Measurements from ENCODE around the gene HOXB1.
"Not testable (repeated sequence)": the region's sequence is repeated elsewhere in the genome, so short reads cannot be mapped to it uniquely, and the experiment has no call there.

HOXB1 gene

DNA sequence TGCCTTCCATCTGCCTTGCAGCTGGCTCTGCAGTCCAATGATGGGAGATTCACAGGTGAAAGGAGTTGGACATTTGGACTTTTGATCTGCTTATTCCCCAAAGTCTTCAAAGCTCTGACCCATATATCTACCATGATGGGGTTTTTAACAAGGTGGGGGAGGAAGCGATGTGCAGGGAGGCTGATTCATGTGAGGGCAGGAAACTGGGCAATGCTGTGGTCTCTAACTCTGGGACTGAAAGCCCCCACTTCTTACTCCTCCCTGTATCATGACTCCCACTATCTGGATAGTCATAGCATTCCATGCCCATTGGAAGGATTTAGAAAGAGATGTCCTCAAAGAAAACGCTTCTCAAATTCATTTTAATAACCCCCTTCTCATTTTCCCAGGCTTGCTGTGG is 16.3 kb downstream of the HOXB1 start:
- DNase-seq: no peak

DNA sequence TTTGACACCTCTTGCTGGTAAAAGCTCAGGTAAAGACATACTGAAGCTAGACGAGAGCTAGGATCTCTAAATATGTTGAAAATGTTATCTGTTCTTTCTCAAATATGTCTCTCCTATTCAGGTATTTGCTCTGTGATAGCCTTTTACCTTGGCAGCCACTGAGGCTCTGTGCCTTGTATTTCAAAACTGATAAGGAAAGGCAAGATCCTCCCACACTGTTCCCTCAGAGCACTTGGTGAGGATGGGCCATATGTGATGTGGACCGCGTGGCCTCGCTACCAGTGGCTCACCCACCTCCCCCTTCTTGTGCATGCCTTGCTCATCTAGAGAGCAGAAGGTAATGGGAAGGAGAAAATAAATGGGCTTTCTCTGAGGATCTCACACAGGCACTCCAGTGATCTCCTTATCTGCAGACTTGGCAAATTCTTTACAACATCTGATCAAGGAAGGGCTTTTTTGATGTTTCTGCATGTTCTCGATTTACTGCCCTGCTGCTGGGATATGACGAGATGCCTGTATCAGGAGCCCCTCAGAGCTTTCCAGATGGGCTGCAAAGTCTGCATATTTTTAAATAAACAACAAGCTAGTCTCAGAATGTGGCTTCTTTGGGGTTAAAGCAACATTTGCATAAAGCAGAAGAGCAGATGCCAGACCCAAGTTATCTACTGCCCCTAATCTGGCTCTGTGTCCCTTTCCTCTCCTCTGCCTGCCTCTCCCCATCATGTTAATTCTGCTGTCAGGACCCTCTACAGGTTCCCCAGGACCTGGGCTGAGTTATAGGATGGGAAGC is 16.9 kb downstream of the HOXB1 start:
- DNase-seq: no peak

DNA sequence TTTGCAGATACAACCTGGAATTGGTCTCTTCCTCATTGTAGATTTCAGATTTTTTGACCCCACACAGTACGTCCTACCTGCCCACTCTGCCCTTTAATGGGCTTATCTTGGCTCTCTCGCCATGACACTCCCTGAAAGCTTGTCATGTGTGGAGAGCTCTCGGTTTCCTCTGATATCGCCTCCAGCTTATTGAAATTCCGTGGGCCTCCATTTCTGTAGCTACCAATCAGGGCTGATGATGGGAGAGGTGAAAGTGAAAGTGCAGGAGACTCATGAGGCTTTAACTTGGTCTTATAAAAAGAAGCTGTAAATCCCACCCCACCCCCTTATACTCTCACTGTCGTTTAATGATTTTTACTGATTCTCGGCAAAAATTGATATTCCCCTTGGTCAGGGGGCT is 17.7 kb downstream of the HOXB1 start:
- no peak for DNase-seq

DNA sequence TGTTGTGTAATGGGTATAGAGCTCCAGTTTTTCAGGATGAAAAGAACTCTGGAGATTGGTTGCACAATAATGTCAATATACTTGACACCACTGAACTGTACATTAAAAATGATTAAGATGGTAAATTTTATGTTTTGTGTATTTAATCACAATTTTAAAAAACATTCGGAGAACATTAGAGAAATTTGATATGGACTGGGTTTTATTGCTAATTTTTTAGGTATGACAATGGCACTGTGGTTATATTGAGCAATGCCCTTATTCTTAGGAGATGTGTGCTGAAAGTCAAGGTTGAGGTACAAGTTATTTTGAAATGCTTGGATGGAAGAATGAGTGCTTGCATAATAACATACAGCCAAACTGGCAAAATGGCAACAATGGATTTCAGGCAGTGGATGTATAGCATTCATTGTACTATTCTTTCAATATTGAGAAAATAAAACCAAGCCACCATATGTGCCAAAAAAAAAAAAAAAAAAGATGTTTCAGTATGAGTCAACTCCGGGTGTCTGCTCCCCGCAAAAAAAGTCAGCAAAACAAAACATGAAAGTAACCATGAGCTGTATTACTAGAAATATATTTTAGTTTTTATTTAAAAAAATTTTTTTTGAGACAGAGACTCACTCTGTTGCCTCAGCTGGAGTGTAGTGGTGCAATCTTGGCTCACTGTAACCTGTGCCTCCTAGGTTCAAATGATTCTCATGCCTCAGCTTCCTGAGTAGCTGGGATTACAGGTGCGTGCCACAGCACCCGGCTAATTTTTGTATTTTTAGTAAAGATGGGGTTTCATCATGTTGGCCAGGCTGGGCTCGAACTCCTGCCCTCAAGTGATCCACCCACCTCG is 19.8 kb downstream of the HOXB1 start:
- no peak for DNase-seq

DNA sequence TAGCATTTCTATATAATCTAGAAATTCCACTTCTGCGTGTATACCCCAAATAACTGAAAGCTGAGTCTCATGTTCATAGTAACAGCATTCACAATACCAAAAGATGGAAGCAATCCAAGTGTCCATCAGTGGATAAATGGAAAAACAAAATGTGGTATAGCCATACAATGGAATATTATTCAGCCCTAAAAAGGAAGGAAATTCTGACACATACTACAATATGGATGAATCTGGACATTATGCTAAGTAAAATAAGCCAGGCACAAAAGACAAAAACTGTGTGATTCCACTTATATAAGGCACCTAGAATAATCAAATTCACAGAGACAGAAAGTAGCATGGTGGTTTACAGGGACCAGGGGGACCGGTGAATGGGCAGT is 20.4 kb downstream of the HOXB1 start:
- DNase-seq: no peak

DNA sequence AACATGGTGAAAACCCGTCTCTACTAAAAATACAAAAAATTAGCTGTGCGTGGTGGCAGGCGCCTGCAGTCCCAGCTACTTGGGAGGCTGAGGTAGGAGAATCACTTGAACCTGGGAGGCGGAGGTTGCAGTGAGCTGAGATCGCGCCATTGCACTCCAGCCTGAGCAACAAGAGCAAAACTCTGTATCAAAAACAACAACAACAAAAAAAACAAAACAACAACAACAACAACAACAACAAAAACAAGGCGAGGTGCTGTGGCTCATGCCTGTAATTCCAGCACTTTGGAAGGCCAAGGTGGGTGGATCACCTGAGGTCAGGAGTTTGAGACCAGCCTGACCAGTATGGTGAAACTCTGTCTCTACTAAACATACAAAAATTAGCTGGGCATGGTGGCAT is 21.1 kb downstream of the HOXB1 start:
- DNase-seq: not testable (repeated sequence)

DNA sequence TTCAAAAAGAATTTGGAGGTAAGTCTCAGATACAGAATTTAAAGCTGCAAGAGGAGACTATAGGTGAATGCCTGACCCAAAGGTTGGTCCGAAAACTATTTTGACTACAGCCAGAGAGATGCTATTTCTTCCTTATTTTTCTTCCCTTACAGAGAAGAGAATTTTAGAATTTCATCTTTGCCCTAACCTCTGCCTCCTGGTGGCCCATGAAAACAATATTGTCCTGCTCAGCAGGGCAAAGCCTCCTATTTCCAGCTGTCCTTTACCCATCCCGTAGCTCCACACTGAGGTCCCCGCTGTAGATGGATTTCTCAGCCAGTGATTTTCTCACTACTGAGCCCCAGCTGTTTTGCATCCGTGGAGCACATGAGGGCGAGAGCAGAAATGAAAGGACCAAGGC is 24.6 kb downstream of the HOXB1 start:
- DNase-seq: no peak

DNA sequence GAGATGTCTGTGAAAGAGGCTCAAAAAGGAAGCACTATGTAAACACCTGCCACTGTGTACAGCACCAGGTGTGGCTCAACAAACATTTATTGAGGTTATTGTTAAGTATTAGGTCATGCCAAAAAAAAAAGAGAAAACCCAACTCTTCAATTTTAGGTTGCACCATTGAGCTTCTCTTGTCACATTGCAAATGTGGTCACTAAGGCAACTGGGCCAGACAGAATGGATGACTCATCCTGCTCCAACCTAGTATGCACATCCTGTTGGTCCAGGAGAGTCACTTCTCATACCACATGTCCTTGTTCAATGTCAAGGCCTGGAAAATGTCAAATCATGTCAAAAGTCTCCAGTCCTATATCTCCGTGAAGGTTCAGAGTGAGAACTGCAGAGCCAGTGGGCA is 25.0 kb downstream of the HOXB1 start:
- DNase-seq: no peak

DNA sequence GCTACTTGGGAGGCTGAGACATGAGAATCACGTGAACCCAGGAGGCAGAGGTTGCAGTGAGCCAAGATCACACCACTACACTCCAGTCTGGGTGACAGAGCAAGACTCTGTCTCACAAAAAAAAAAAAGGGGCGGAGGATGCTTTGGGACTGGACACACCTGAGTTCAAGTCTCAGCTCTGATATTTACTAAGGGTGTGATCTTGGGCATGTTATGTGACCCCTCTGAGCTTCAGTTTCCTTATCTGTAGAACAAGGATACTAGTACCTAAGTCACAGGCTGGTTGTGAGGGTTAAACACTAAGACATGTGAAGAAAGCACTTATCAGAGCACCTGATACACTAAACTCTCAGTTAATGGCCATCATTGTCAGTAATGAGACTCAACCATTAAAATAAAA is 25.9 kb downstream of the HOXB1 start:
- no peak for DNase-seq

DNA sequence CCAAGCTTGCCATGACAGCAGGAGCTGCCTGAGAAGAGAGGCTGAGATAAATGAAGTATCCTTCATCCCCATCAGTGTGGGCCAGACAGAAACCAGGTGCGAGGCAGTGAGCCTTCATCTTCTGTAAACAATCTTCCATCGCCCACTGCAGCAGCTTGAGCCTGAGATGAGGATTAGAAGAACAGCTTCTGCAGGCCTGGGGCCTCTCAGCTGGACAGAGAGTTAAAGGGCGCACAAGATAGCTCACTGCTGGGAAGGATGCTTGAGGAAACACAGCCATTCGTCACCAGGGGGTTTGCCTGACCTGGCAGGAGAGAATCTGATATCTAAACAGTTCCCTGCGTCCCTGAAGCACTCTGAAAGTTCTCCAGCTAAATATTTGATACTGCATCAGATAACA is 27.1 kb downstream of the HOXB1 start:
- DNase-seq: no peak

DNA sequence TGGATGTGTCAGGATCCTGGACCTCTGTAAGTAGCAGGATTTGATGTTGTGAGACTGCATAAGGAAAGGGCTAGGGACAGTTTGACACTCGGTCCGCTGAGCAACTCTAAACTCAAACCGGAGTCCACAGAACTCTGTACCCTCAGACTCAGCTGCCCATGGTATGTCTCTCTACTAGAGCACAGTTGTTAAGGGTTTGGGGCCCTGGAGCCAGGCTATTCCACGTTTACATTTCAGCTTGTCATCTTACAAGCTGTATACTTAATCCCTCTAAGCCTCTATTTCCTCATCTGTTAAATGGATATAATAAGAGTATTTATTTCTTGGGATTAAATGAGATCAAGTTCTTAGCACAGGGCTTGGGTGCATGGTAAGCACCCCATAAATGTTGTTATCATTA is 27.9 kb downstream of the HOXB1 start:
- DNase-seq: no peak

DNA sequence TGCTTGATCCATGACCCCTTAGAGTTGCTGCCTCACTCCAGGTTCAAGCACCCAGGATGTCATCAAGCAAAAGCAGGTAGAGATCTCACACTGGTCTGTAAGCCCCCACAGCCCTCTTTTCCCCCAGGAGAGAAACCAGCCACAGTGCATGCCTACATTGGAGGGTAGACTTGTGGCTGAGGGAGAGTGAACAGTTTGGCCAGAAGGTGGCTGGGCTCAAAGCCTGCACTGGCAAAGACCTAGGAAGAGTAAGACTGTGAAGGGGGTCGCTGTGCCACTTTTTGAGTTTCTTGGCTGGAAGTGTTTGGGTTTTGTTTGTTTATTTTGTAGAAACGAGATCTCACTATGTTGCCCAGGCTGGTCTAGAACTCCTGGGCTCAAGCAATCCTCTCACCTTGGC is 28.5 kb downstream of the HOXB1 start:
- DNase-seq: no peak

DNA sequence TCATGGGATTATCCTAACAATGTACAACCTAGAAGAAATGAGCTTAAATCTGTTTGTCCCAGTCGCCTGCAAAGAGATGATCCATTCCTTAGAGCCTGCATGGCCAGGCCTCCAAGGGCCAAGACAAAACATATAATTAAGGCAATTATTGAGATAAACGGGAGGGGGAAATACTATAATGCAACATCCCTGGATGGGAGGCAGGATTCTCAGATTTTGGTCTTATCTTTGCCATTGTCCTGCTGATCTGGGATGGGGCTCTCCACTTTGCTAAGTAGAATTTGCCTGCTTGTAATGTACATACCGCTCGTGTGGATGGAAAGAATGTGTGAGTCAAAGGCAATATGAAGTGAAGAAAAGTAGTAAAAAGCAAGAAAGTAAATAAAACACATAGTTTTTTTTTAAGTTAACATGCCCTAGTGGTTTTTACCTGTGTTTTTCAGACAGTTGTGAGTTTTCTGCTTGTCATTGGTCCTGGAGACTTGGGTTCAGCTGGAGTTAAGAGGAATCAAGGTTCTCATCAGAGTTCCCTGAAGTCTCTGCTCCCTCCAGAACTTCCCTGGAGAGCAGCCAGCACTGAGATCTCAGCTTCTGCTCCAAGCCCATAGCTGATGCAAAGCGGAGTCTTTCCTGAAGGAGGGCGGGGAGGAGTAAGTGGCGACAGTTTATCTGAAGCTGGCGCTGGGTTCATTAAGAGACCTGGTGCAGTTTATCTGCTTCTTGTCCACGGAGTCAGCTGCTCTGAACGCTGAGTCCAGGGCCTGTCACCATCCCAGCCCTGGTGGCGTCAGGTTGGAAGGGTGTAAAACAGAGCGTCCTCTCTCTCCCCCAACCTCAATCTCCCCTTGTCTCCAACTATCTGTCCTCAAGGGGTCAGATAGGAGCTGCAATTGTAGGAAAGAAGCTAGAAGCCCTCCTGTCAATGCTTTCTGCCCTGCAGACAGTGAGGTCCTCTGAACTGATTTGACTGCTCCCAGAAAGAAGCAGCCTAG is 30.1 kb downstream of the HOXB1 start:
- DNase-seq: no peak

DNA sequence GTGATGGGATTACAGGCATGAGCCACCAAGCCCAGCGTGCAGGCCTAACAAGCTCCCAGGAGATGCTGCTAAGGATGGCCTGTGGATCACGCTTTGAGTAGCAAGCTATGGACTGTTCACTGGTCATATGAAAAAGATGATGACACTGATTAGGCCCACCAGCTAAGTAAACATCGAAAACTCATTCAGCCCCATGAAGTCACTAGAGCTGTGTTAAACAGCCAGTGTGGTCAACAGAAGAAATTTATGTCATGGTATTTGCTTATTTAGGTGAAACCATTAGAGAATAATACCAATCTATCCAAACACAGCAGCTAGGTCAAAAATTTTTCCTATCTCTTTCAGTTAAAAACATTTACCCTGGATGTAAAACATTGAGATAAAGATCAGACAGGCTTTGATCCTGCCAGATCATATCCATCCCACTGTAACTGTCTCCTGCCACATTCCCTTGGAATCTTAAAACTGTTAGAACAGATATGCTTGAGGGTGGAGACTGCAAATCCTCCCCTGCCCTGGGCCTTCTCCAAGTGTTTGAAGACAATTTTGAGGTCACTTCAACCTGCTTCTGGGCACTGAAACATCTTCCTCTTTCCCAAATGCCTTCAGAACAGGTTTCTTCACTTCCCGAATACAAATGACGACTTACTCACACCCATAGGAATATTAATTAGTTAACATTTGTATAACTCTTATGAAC is 30.9 kb downstream of the HOXB1 start:
- no peak for DNase-seq

DNA sequence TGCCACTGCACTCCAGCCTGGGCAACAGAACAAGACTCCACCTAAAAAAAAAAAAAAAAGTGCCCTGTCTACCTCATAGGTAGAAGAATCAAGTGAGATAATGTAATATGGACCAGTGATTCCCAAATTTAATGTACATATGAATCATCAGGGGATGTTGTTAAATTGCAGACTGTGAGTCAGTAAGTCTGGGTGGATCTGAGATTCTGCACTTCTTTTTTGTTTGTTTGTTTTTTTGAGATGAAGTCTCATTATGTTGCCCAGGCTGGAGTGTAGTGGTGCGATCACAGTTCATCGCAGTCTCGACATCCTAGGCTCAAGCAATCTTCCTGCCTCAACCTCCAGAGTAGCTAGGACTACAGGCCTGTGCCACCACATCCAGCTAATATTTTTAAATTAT is 31.6 kb downstream of the HOXB1 start:
- DNase-seq: no peak

DNA sequence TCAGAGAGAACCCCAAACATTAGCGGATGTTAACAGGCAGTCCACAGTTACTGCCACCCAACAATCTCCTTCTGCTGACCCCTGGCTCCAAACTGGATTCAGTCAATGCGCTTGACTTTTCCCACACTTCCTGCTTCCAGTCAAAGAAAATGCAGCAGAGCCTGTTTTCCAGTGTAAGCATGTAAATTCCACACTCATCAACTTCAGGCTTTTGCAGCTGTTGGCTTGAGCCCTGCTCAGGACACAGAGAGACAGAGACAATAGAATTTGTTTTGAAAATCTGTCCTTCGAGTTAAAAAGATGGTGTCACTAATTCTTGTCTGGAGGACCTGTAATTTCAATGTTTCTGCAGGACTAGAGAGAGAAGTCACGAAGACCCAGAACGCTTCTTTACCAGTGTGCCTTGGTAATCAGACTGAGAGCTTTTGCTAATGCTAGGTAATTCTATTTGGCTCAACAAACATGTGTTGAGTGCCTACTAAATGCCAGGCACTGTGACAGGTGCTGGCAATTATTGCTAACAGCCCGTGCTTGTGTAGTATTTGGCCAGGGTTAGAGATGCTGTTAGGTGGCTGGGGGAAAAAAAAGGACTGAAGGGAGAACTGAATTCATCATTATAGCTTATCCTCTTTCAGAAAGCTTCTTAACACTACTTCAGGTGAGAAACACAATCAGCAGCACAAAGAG is 32.5 kb downstream of the HOXB1 start:
- no peak for DNase-seq

DNA sequence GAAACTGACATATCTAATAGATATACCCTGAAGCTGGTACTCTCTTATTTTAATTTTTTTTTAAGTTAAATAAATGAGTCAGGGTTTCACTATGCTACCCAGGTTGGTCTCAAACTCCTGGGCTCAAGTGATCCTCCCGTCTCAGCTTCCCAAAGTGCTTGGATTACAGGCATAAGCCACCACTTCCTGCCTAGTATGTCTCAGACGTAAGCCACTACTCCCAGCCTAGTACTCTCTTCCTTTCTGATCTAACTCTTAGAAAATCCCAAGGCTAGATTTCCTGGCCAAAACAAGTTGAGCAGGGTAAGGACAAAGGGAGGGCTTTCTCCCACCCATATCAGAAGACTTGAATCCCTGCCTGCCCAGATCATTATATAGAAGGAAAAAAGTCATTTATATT is 33.7 kb downstream of the HOXB1 start:
- DNase-seq: no peak

DNA sequence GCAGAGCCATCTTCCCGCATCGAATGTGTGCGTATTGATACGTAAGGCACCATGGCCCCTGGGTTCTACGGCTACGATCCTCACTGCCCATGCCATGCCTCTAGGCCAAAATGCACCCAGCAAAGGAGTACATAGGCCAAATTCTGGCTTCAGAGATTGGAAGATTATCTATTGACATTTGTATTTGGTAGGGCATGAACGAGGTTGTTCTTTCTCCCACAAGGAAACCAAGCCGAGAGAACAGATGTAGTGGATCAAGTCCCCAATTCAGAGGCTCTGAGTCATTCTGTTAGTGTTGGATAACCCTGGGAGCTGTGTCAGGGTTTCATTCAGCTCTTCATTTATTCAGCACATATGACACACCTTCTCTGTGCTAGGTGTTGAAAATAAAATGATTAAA is 36.5 kb downstream of the HOXB1 start:
- DNase-seq: no peak

DNA sequence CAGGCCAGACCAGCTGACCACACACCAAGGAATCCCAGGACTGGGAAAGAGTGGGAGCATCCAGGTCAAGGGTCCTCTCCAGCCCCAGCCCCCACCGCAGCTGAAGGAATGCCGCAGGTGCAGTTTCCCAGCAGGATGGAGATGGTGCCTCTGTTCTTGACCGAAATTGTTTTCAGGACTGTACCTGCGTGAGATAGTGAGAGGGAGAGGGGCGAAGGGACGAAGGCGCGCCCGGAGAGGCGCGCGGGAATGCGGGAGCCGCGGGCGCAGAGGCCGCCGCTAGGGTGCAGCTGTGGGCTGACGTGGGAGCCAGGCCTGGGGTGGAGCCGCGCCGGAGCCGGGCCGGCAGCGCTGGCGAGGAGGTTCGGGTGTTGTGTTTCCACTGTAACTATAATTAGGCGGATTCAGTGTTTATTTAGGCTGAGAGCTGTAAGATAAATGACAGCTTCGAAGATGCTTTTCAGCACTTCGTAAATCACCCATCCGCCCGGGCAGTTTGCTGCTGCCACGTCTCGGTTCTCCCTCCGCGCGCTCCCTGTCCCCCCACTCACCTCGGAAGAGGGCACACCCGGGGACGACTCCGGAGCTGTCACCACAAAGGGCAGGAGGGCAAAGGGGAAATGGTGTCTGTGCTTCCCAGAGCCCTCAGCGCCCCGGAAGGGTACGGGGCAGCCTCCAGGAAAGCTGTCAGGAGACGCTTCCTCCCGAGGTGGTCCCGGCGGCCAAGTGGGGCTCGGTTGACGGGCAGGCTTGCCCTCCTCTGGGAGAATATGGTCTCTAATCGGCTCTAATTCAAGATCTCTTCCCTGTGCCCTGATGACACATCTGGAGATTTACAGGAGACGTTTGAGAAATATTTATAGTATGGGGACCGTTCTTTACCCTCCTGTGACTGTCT is 38.2 kb downstream of the HOXB1 start:
- peak; percentile 76 for DNase-seq

DNA sequence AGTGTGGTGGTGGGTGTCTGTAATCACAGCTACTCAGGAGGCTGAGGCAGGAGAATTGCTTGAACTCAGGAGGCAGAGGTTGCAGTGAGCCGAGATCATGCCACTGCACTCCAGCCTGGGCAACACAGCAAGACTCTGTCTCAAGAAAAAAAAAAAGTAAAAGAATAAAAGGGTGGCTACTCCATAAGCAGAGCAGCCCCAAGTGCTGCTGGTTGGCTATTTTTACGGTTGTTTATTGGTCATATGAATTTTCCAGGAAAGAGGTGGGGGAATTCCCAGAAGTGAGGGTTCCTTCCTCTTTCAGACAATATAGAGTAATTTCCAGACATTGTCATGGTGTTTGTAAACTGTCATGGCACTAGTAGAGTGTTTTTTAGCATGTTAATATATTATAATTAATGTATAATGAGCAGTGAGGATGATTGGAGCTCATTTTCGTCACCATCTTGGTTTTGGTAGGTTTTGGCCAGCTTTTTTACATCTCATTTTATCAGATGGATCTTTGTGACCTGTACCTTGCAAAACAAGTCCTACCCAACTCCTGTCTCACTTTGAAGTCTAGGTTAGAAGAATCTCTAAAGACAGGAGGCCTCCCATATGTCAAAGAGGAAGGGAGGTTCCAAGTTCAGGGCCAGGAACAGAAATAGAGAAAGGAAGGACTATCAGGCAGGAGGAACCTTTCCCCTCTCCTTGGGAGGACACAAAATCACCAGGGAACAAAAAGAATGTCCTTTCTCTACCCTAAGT is 39.1 kb downstream of the HOXB1 start:
- no peak for DNase-seq
